HEK293T (cell line): ENCODE results near the gene DIO3.

Experiments
- CTCF ChIA-PET: fragments of 350-600 bp; formaldehyde crosslinking; extraction: SDS; loops from one replicate; lab custom pipeline; 2021; ENCODE audit warnings: antibody characterized with exemption, inconsistent platforms; lab: Yijun Ruan, JAX
- POLR2A ChIA-PET: fragments of 350-600 bp; formaldehyde crosslinking; extraction: SDS; loops from one replicate; lab custom pipeline; 2020; ENCODE audit warnings: antibody characterized with exemption, inconsistent platforms; lab: Yijun Ruan, JAX
- DNase-seq: peaks from one replicate; pipeline ENCODE4 v3.0.0; 2012; ENCODE audit warnings: mixed read lengths; ENCODE audit errors: extremely low spot score
- ARNT ChIP-seq: fragments of 450-650 bp; IDR thresholded peaks from 2 replicates; pipeline ENCODE4 v1.6.1; 2017; ENCODE audit warnings: mild to moderate bottlenecking
- BHLHE40 ChIP-seq: fragments of 450-650 bp; IDR thresholded peaks from 2 replicates; pipeline ENCODE4 v1.6.1; 2016; ENCODE audit warnings: mild to moderate bottlenecking, moderate library complexity, borderline replicate concordance
- CTBP1 ChIP-seq: fragments of 450-650 bp; IDR thresholded peaks from 2 replicates; pipeline ENCODE4 v1.6.1; 2016; ENCODE audit warnings: borderline replicate concordance
- ELF4 ChIP-seq: fragments of 450-650 bp; IDR thresholded peaks from 2 replicates; pipeline ENCODE4 v1.6.1; 2017; ENCODE audit warnings: antibody characterized with exemption
- FOXA1 ChIP-seq: fragments of 450-650 bp; IDR thresholded peaks from 2 replicates; pipeline ENCODE4 v1.6.1; 2016; ENCODE audit warnings: mild to moderate bottlenecking
- FOXK2 ChIP-seq: fragments of 450-650 bp; IDR thresholded peaks from 2 replicates; pipeline ENCODE4 v1.6.1; 2016; ENCODE audit warnings: mild to moderate bottlenecking
- FOXM1 ChIP-seq: fragments of 450-650 bp; IDR thresholded peaks from 2 replicates; pipeline ENCODE4 v1.6.1; 2017; ENCODE audit warnings: mild to moderate bottlenecking, borderline replicate concordance
- HDGF ChIP-seq: fragments of 450-650 bp; IDR thresholded peaks from 2 replicates; pipeline ENCODE4 v1.6.1; 2017; ENCODE audit warnings: antibody characterized with exemption, borderline replicate concordance
- L3MBTL2 ChIP-seq: fragments of 450-650 bp; conservative IDR thresholded peaks from 2 replicates; pipeline ENCODE4 v1.6.1; 2016; ENCODE audit warnings: mild to moderate bottlenecking
- LEF1 ChIP-seq: fragments of 450-650 bp; IDR thresholded peaks from 2 replicates; pipeline ENCODE4 v1.6.1; 2017; ENCODE audit warnings: mild to moderate bottlenecking, borderline replicate concordance
- NFRKB ChIP-seq: fragments of 450-650 bp; IDR thresholded peaks from 2 replicates; pipeline ENCODE4 v1.6.1; 2016; ENCODE audit warnings: mild to moderate bottlenecking, moderate library complexity
- PKNOX1 ChIP-seq: fragments of 450-650 bp; IDR thresholded peaks from 2 replicates; pipeline ENCODE4 v1.6.1; 2016
- SP1 ChIP-seq: fragments of 450-650 bp; IDR thresholded peaks from 2 replicates; pipeline ENCODE4 v1.6.1; 2017
- SUZ12 ChIP-seq: fragments of 450-650 bp; IDR thresholded peaks from 2 replicates; pipeline ENCODE4 v1.6.1; 2016; ENCODE audit warnings: mild to moderate bottlenecking
- TARDBP ChIP-seq: fragments of 450-650 bp; IDR thresholded peaks from 2 replicates; pipeline ENCODE4 v1.6.1; 2016
- ZNF384 ChIP-seq: fragments of 450-650 bp; IDR thresholded peaks from 2 replicates; pipeline ENCODE4 v1.6.1; 2016

Gene DIO3

GRCh38 chr14:101593411-101594238 is 32.3 kb downstream of the DIO3 start:
- TF ChIP-seq NFRKB (no peak), ARNT (no peak), BHLHE40 (no peak), L3MBTL2 (no peak), SUZ12 (no peak), ZNF384 (no peak), LEF1 (no peak), FOXA1 (no peak), HDGF (no peak), ELF4 (no peak), CTBP1 (no peak), FOXK2 (no peak), PKNOX1 (no peak), TARDBP (no peak), SP1 (no peak), FOXM1 (no peak)
- ChIA-PET CTCF (no interaction called here), POLR2A (no interaction called here)
- no peak for DNase-seq

GRCh38 chr14:101594511-101595148 is 33.3 kb downstream of the DIO3 start:
- ChIA-PET POLR2A (interaction anchor here (0.7 kb wide), 1 partner anchor 243 kb away, joined by 3 read pairs; no protein-coding TSS in a partner anchor), CTCF (no interaction called here)
- TF ChIP-seq CTBP1, result no peak
- TF ChIP-seq SP1, result no peak
- no peak for TF ChIP-seq SUZ12
- TF ChIP-seq PKNOX1, result no peak
- TF ChIP-seq ARNT, result no peak
- TF ChIP-seq L3MBTL2, result no peak
- TF ChIP-seq ZNF384, result no peak
- DNase-seq, result no peak

GRCh38 chr14:101595349-101595748 is 34.1 kb downstream of the DIO3 start:
- DNase-seq, result no peak
- no peak for TF ChIP-seq NFRKB
- no peak for TF ChIP-seq FOXM1
- TF ChIP-seq LEF1, result no peak
- TF ChIP-seq SUZ12, result no peak
- no peak for TF ChIP-seq SP1
- TF ChIP-seq BHLHE40, result no peak
- no peak for TF ChIP-seq FOXA1
- ChIA-PET CTCF (no interaction called here), POLR2A (interaction anchor here (0.7 kb wide), 1 partner anchor 244 kb away, joined by 3 read pairs; no protein-coding TSS in a partner anchor)

- DNase-seq, result no peak
- CTCF ChIA-PET, result no interaction called here
- TF ChIP-seq FOXM1 (no peak), FOXK2 (no peak), NFRKB (no peak), FOXA1 (no peak), TARDBP (no peak), CTBP1 (no peak), BHLHE40 (no peak), HDGF (no peak), ARNT (no peak), PKNOX1 (no peak), L3MBTL2 (no peak), SUZ12 (no peak), LEF1 (no peak), ELF4 (no peak), SP1 (no peak)
- POLR2A ChIA-PET, result no interaction called here
Observed at GRCh38 chr14:101595887-101596721, 34.8 kb downstream of the DIO3 start.

GRCh38 chr14:101596742-101597141 is 35.4 kb downstream of the DIO3 start:
- DNase-seq, result no peak
- TF ChIP-seq ARNT (no peak), CTBP1 (no peak), ZNF384 (no peak), NFRKB (no peak), FOXK2 (no peak), BHLHE40 (no peak), SP1 (no peak), SUZ12 (no peak), LEF1 (no peak), L3MBTL2 (no peak), PKNOX1 (no peak), ELF4 (no peak), TARDBP (no peak)
- CTCF ChIA-PET, result no interaction called here
- POLR2A ChIA-PET, result no interaction called here
